ENCODE data around the gene DCN. TPM values are rescaled to one million over a fixed set of nuclear protein-coding genes. Genes with fewer than 3 reads are reported as not detected.

Gene DCN
- polyA plus RNA-seq (2011; rRNA removed), result 4,192 and 4,723 TPM in 2 replicates
- polyA minus RNA-seq (2011; rRNA and poly(A)+ RNA removed), result 1,066 and 1,200 TPM in 2 replicates

DNA sequence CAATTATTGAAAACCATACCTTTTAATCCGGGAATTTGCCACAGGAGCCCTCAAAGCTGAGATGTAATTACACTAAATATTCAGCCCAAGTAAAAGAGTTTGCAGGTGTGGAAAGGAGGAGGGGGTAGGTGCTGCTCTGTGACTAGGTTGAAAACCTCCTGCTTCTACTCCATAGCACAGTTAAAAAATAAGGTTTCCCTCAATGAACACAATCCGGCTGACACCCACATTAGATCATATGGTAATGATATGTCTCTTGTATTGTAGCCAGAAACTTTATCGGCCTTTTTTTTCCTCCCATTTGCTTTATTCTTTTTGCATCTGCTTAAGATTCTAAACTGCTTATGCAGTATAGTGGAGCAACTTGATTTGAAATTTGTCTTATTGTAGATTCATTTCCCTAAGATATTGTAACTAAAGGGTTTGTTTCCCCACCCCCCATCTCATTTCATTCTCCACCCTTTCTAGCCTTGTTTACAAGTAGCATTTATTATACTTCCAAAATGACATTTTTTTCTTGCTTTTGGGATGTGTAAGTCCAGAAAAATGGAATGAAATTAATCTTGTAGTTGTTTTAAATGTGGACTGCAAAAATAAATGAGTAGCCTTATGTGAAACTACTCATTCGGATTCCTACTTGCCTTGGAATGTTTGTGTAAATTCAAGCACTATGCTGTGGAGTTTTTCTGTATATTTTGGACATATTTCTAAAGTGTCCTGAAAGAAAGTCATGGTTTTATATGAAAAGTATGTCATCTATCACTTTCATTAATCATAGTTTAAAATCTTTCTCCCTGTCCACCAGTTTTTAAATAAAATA lies at the start of gene DCN:
TSS of gene DCN (minus strand) at position 182 of the 820 bp plus-strand sequence. CDS start 4,265 bp downstream, outside the sequence.
- peak within 1 kb of the TSS; percentile 87 for H3K27ac ChIP-seq (ENCODE audit: low read depth, low read length)
- H3K27me3 ChIP-seq (ENCODE audit: control insufficient read depth, insufficient read depth, low read length), result no peaks in the 10 kb centered on the region
- ChIA-PET POLR2A (interaction anchor here (1.0 to 4.4 kb wide), 3 partner anchors 32 to 144 kb away, joined by 5 to 38 read pairs (median 5); no protein-coding TSS in a partner anchor), CTCF (interaction anchor here (1.1 kb wide), 1 partner anchor 8 kb away, joined by 4 read pairs; no protein-coding TSS in a partner anchor)
- DNase-seq (ENCODE audit: low read depth, low spot score), result no peak
- no peaks in the 10 kb centered on the region for H3K9me3 ChIP-seq (ENCODE audit: control insufficient read depth, insufficient read depth, low read length)
- TF ChIP-seq, protein P1, sequence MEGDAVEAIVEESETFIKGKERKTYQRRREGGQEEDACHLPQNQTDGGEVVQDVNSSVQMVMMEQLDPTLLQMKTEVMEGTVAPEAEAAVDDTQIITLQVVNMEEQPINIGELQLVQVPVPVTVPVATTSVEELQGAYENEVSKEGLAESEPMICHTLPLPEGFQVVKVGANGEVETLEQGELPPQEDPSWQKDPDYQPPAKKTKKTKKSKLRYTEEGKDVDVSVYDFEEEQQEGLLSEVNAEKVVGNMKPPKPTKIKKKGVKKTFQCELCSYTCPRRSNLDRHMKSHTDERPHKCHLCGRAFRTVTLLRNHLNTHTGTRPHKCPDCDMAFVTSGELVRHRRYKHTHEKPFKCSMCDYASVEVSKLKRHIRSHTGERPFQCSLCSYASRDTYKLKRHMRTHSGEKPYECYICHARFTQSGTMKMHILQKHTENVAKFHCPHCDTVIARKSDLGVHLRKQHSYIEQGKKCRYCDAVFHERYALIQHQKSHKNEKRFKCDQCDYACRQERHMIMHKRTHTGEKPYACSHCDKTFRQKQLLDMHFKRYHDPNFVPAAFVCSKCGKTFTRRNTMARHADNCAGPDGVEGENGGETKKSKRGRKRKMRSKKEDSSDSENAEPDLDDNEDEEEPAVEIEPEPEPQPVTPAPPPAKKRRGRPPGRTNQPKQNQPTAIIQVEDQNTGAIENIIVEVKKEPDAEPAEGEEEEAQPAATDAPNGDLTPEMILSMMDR (IDR thresholded peaks at IDR 0.05; ENCODE audit: low read depth, low read length), result no peak
- peak within 1 kb of the TSS; percentile 53 for H3K4me3 ChIP-seq (ENCODE audit: low read depth, low read length)

DNA sequence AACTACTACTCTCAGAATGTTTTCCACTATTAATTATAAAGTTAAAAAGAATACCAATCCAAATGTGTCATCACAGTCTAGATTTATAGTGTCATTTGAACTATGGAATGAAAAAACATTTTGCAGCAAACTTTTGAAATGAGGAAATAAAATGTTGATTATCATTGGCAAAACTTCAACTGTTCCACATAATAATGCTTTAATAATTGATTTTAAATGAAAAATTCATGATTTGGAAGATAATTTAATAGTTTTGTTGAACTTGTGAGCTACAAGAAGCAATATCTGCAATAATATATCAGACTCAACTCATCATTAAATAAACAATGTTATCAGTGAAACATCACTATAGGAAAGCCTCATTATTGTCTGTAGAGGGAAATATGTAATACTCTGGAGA lies 48.2 kb upstream of the DCN start:
- Histone ChIP-seq H3K27me3 (ENCODE audit: control insufficient read depth, insufficient read depth, low read length) (no peaks in the 10 kb centered on the region), H3K9me3 (ENCODE audit: control insufficient read depth, insufficient read depth, low read length) (no peaks in the 10 kb centered on the region), H3K27ac (ENCODE audit: low read depth, low read length) (no peak overlapping the region), H3K4me3 (ENCODE audit: low read depth, low read length) (no peak overlapping the region)
- ChIA-PET POLR2A (no interaction called here), CTCF (interaction anchor here (0.6 to 1.3 kb wide), 2 partner anchors 11 to 253 kb away, joined by 3 to 6 read pairs; no protein-coding TSS in a partner anchor)
- DNase-seq (ENCODE audit: low read depth, low spot score), result no peak
- TF ChIP-seq, protein P1 (IDR thresholded peaks at IDR 0.05; ENCODE audit: low read depth, low read length), result no peak

- H3K27me3 ChIP-seq (ENCODE audit: control insufficient read depth, insufficient read depth, low read length), result no peaks in the 10 kb centered on the region
- no peak overlapping the region for H3K27ac ChIP-seq (ENCODE audit: low read depth, low read length)
- ChIA-PET CTCF (interaction anchor here (1.1 kb wide), 1 partner anchor 15 kb away, joined by 3 read pairs; no protein-coding TSS in a partner anchor), POLR2A (no interaction called here)
- H3K4me3 ChIP-seq (ENCODE audit: low read depth, low read length), result no peak overlapping the region
- TF ChIP-seq, protein P1 (IDR thresholded peaks at IDR 0.05; ENCODE audit: low read depth, low read length), result no peak
- no peaks in the 10 kb centered on the region for H3K9me3 ChIP-seq (ENCODE audit: control insufficient read depth, insufficient read depth, low read length)
- no peak for DNase-seq (ENCODE audit: low read depth, low spot score)
Observed at GRCh38 chr12:91226951-91227350, 44.3 kb upstream of the DCN start.

DNA sequence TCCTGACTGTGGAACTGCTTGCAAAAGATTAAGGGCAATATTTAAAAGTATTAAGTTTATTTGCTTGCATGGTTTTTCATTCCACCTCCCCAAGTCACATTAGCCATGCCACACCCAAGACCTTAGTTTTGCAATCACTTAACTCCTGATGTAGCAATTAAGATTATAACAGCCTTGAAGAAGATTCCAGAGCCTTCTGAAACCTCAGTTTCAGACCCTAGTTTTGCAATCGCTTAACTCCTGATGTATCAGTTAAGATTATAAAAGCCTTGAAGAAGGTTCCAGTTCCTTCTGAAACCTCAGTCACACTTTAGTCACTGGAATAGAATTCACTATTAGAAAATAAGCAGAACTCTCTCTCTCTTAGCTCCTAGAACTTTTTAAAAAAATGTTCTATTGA lies 42.7 kb upstream of the DCN start:
- TF ChIP-seq, protein P1 (IDR thresholded peaks at IDR 0.05; ENCODE audit: low read depth, low read length), result no peak
- ChIA-PET CTCF (no interaction called here), POLR2A (no interaction called here)
- Histone ChIP-seq H3K27ac (ENCODE audit: low read depth, low read length) (no peak overlapping the region), H3K9me3 (ENCODE audit: control insufficient read depth, insufficient read depth, low read length) (no peaks in the 10 kb centered on the region), H3K4me3 (ENCODE audit: low read depth, low read length) (no peak overlapping the region), H3K27me3 (ENCODE audit: control insufficient read depth, insufficient read depth, low read length) (no peaks in the 10 kb centered on the region)
- DNase-seq (ENCODE audit: low read depth, low spot score), result no peak

- TF ChIP-seq, protein P1 (IDR thresholded peaks at IDR 0.05; ENCODE audit: low read depth, low read length), result no peak
- Histone ChIP-seq H3K9me3 (ENCODE audit: control insufficient read depth, insufficient read depth, low read length) (no peaks in the 10 kb centered on the region), H3K4me3 (ENCODE audit: low read depth, low read length) (no peak overlapping the region), H3K27me3 (ENCODE audit: control insufficient read depth, insufficient read depth, low read length) (no peaks in the 10 kb centered on the region), H3K27ac (ENCODE audit: low read depth, low read length) (no peak overlapping the region)
- ChIA-PET POLR2A (interaction anchor here (0.7 kb wide), 2 partner anchors 73 to 132 kb away, joined by 3 read pairs; no protein-coding TSS in a partner anchor), CTCF (interaction anchor here (0.6 kb wide), 1 partner anchor 35 kb away, joined by 3 read pairs; no protein-coding TSS in a partner anchor)
- no peak for DNase-seq (ENCODE audit: low read depth, low spot score)
Observed at GRCh38 chr12:91224401-91224800, 41.8 kb upstream of the DCN start.
